ENCODE results near the gene SUPT4H1. TPM values are rescaled to one million over a fixed set of nuclear protein-coding genes. Genes with fewer than 3 reads are reported as not detected.

SUPT4H1 gene
- total and polyA plus RNA-seq, 2 experiments from 2014 or later = 82.2 to 83.7 TPM

DNA sequence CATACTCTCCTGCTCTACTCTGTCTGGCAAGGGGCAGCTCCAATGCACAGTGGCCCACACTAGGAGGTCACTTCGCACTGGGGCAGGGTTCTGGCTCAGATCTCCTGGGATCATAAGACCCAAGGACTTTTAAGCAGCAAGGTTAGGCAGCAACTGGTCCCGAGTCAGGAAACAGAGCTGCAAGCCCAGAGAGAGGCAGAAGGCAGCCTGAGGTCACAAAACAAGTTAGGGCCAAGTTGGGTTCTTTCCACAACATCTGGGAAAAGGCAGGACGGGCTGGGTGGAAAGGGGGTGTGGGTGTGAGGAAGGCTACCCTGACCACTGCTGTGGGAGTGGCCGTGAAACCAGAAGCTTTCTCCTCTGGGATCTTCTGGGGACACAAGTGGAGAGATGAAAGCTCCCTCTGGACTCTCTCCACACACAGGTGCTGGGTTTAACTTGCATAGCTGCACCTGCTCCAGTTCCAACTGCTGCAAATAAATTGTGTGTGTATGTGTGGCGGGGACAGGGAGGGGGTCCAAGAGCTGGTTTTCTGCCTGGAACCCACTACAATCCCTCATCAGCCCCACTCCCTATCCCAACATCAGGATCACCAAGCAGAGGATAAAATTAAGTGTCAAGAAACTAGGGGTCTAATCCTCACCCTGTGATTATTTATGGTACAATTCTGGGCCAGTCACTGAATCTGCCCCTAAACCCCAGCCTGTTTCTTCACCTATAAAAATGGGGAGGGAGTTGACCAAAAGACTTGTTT is 15.4 kb downstream of the SUPT4H1 start:
- Histone ChIP-seq H3K4me1 (ENCODE audit: insufficient read depth) (peaks cover 25% of the 10 kb centered on the region), H3K79me2 (replicated peaks; ENCODE audit: insufficient read depth) (no peaks in the 10 kb centered on the region), H3K4me3 (no peak overlapping the region), H3F3A (replicated peaks; ENCODE audit: low read depth) (0 out of 2 replicates have a peak, but pooled peaks cover 3% of the 10 kb centered on the region), H2AFZ (no peak overlapping the region), H3K27ac (ENCODE audit: low read depth) (0 out of 2 replicates have a peak overlapping the region, but pooled peaks have one; percentile 94), H4K20me1 (replicated peaks; ENCODE audit: insufficient read depth) (no peaks in the 10 kb centered on the region), H3K9me2 (ENCODE audit: insufficient read depth) (0 out of 2 replicates have a peak, but pooled peaks cover 6% of the 10 kb centered on the region), H3K36me3 (ENCODE audit: insufficient read depth) (no peaks in the 10 kb centered on the region), H3K4me2 (peak overlapping the region; percentile 81; the same call in 1 of the 2 replicates), H3K27me3 (ENCODE audit: insufficient read depth) (no peaks in the 10 kb centered on the region)
- peaks cover 26% of the 10 kb centered on the region for H3K27me3 Mint-ChIP-seq (ENCODE audit: insufficient read depth, low read depth, poor library complexity)
- TF ChIP-seq, protein P1, sequence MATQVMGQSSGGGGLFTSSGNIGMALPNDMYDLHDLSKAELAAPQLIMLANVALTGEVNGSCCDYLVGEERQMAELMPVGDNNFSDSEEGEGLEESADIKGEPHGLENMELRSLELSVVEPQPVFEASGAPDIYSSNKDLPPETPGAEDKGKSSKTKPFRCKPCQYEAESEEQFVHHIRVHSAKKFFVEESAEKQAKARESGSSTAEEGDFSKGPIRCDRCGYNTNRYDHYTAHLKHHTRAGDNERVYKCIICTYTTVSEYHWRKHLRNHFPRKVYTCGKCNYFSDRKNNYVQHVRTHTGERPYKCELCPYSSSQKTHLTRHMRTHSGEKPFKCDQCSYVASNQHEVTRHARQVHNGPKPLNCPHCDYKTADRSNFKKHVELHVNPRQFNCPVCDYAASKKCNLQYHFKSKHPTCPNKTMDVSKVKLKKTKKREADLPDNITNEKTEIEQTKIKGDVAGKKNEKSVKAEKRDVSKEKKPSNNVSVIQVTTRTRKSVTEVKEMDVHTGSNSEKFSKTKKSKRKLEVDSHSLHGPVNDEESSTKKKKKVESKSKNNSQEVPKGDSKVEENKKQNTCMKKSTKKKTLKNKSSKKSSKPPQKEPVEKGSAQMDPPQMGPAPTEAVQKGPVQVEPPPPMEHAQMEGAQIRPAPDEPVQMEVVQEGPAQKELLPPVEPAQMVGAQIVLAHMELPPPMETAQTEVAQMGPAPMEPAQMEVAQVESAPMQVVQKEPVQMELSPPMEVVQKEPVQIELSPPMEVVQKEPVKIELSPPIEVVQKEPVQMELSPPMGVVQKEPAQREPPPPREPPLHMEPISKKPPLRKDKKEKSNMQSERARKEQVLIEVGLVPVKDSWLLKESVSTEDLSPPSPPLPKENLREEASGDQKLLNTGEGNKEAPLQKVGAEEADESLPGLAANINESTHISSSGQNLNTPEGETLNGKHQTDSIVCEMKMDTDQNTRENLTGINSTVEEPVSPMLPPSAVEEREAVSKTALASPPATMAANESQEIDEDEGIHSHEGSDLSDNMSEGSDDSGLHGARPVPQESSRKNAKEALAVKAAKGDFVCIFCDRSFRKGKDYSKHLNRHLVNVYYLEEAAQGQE (IDR thresholded peaks at IDR 0.05; ENCODE audit: unreplicated experiment) = no peak
- TF ChIP-seq EZH2 (IDR thresholded peaks at IDR 0.05; ENCODE audit: low read depth, unreplicated experiment) (no peak), ZNF114 (CRISPR knock-in tag; IDR thresholded peaks at IDR 0.05) (no peak), EZH2phosphoT487 (IDR thresholded peaks at IDR 0.05; ENCODE audit: unreplicated experiment) (no peak), JUNB (IDR thresholded peaks at IDR 0.05; ENCODE audit: unreplicated experiment) (no peak), POLR2AphosphoS5 (IDR thresholded peaks at IDR 0.05; ENCODE audit: low read depth) (no peak), ZNF331 (CRISPR knock-in tag; IDR thresholded peaks at IDR 0.05; ENCODE audit: low read depth) (no peak), STAT1 (IDR thresholded peaks at IDR 0.05; ENCODE audit: unreplicated experiment) (no peak), CREB1 (CRISPR knock-in tag; IDR thresholded peaks at IDR 0.05; ENCODE audit: low read depth) (no peak), NANOG (IDR thresholded peaks at IDR 0.05; ENCODE audit: borderline replicate concordance) (no peak)
- TF ChIP-seq, protein P2, sequence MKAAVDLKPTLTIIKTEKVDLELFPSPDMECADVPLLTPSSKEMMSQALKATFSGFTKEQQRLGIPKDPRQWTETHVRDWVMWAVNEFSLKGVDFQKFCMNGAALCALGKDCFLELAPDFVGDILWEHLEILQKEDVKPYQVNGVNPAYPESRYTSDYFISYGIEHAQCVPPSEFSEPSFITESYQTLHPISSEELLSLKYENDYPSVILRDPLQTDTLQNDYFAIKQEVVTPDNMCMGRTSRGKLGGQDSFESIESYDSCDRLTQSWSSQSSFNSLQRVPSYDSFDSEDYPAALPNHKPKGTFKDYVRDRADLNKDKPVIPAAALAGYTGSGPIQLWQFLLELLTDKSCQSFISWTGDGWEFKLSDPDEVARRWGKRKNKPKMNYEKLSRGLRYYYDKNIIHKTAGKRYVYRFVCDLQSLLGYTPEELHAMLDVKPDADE (IDR thresholded peaks at IDR 0.05) = no peak
- TF ChIP-seq, protein P3, sequence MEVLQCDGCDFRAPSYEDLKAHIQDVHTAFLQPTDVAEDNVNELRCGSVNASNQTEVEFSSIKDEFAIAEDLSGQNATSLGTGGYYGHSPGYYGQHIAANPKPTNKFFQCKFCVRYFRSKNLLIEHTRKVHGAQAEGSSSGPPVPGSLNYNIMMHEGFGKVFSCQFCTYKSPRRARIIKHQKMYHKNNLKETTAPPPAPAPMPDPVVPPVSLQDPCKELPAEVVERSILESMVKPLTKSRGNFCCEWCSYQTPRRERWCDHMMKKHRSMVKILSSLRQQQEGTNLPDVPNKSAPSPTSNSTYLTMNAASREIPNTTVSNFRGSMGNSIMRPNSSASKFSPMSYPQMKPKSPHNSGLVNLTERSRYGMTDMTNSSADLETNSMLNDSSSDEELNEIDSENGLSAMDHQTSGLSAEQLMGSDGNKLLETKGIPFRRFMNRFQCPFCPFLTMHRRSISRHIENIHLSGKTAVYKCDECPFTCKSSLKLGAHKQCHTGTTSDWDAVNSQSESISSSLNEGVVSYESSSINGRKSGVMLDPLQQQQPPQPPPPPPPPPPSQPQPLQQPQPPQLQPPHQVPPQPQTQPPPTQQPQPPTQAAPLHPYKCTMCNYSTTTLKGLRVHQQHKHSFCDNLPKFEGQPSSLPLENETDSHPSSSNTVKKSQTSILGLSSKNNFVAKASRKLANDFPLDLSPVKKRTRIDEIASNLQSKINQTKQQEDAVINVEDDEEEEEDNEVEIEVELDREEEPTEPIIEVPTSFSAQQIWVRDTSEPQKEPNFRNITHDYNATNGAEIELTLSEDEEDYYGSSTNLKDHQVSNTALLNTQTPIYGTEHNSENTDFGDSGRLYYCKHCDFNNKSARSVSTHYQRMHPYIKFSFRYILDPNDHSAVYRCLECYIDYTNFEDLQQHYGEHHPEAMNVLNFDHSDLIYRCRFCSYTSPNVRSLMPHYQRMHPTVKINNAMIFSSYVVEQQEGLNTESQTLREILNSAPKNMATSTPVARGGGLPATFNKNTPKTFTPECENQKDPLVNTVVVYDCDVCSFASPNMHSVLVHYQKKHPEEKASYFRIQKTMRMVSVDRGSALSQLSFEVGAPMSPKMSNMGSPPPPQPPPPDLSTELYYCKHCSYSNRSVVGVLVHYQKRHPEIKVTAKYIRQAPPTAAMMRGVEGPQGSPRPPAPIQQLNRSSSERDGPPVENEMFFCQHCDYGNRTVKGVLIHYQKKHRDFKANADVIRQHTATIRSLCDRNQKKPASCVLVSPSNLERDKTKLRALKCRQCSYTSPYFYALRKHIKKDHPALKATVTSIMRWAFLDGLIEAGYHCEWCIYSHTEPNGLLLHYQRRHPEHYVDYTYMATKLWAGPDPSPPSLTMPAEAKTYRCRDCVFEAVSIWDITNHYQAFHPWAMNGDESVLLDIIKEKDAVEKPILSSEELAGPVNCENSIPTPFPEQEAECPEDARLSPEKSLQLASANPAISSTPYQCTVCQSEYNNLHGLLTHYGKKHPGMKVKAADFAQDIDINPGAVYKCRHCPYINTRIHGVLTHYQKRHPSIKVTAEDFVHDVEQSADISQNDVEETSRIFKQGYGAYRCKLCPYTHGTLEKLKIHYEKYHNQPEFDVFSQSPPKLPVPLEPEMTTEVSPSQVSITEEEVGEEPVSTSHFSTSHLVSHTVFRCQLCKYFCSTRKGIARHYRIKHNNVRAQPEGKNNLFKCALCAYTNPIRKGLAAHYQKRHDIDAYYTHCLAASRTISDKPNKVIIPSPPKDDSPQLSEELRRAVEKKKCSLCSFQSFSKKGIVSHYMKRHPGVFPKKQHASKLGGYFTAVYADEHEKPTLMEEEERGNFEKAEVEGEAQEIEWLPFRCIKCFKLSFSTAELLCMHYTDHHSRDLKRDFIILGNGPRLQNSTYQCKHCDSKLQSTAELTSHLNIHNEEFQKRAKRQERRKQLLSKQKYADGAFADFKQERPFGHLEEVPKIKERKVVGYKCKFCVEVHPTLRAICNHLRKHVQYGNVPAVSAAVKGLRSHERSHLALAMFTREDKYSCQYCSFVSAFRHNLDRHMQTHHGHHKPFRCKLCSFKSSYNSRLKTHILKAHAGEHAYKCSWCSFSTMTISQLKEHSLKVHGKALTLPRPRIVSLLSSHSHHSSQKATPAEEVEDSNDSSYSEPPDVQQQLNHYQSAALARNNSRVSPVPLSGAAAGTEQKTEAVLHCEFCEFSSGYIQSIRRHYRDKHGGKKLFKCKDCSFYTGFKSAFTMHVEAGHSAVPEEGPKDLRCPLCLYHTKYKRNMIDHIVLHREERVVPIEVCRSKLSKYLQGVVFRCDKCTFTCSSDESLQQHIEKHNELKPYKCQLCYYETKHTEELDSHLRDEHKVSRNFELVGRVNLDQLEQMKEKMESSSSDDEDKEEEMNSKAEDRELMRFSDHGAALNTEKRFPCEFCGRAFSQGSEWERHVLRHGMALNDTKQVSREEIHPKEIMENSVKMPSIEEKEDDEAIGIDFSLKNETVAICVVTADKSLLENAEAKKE (CRISPR knock-in tag; IDR thresholded peaks at IDR 0.05) = no peak
- TF ChIP-seq, protein P4, sequence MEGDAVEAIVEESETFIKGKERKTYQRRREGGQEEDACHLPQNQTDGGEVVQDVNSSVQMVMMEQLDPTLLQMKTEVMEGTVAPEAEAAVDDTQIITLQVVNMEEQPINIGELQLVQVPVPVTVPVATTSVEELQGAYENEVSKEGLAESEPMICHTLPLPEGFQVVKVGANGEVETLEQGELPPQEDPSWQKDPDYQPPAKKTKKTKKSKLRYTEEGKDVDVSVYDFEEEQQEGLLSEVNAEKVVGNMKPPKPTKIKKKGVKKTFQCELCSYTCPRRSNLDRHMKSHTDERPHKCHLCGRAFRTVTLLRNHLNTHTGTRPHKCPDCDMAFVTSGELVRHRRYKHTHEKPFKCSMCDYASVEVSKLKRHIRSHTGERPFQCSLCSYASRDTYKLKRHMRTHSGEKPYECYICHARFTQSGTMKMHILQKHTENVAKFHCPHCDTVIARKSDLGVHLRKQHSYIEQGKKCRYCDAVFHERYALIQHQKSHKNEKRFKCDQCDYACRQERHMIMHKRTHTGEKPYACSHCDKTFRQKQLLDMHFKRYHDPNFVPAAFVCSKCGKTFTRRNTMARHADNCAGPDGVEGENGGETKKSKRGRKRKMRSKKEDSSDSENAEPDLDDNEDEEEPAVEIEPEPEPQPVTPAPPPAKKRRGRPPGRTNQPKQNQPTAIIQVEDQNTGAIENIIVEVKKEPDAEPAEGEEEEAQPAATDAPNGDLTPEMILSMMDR (conservative IDR thresholded peaks at IDR 0.05; ENCODE audit: low read depth in 2 of 2) = no peak
- ATAC-seq (no peak), DNase-seq (ENCODE audit: low spot score) (no peak)
- peak overlapping the region; percentile 93 for H3K27ac Mint-ChIP-seq
- H3K36me3 Mint-ChIP-seq (ENCODE audit: low read depth) = no peaks in the 10 kb centered on the region
- no peak overlapping the region; the same call in 2 of the 3 replicates for H3K4me3 Mint-ChIP-seq
- H3K4me1 Mint-ChIP-seq = peaks cover 51% of the 10 kb centered on the region
- no peaks in the 10 kb centered on the region for H3K9me3 Mint-ChIP-seq
